NCI-H128 (cell line): Measurements from ENCODE around the gene ADAD2.
"Not testable (repeated sequence)": the region's sequence is repeated elsewhere in the genome, so short reads cannot be mapped to it uniquely, and the experiment has no call there.

Experiments
- DNase-seq: peaks from one replicate; lab custom pipeline; 2025; ENCODE audit not compliant: unreplicated experiment; lab: John Stamatoyannopoulos, UW

Gene ADAD2

GRCh38 chr16:84195201-84196093, 4.5 kb downstream of the ADAD2 start:
- no peak for DNase-seq

DNA sequence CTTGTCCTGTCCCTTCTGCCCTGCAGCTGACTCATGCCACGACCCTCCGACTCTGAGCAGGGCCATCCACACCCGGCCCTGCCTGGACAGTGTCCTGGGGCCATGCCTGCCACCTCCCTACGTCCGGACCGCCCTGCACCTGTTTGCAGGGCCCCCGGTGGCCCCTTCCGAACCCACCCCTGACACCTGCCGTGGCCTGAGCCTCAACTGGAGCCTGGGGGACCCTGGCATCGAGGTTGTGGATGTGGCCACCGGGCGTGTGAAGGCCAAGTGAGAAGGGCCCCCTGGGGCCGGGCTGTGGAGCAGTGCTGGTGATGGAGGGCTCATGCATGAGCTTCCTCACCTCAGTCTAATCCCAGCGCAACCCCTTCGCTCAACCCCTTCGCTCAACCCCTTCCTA, 5.1 kb downstream of the ADAD2 start:
- no peak for DNase-seq

DNA sequence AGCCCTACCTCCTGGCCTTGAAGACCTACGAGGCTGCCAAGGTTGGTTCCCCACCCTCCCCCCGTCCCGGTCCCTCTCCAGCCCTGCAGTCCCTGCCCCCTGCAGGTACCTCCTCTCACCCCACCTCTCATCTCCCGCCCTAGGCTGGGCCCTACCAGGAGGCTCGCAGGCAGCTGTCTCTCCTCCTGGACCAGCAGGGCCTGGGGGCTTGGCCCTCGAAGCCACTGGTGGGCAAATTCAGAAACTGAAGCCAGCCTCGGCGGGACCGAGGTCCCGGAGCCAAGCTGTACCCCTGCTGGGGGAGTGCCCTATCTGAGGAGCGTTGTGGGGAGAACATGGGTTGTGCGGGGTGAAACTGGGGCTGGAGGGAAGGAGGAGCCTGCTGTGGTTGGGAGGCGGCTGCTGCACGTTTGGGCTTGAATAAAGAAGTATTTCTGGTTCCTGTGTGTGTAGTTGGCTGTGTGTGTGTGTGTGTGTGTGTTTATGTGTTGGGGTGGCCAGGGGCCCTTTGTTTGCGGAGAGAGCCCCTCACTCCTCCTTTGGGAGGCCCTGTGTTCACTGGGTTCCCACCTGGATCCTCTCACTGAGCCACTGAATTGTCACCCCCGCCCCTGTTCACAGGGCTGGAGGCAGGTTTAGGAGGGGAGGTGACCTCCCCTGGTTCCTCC, 5.9 kb downstream of the ADAD2 start:
- DNase-seq = no peak

DNA sequence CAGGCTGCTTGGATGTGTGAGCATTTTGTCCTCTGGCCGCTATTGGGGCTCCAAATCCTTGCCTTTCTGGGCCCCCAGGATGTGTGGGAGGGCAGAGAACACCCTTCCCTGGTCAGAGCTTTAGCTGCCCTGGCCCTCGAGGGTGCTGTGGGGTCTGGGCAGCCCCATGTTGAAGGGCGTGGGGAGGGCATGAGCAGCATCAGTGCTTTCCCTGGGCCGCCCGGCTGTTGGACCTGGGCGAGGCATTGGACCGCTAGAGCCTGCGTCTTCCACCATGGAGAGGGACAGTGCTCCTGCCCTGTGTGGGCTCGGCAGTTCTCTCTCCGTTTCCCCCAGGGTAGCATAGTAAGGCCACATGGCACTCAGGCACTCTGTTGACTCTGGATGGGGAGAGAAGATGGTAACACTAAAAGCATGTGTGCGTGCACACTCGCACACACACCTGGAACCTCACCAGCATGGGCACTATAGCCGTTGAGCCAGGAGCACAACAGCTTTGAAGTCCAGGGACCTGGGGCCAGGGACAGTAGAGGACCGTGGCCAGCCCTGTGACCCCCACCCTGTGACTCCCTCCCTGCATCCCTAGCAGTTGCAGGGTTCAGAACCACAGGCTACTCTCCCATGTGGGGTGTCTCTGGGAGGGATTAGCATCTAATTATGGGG, 6.6 kb downstream of the ADAD2 start:
- no peak for DNase-seq

DNA sequence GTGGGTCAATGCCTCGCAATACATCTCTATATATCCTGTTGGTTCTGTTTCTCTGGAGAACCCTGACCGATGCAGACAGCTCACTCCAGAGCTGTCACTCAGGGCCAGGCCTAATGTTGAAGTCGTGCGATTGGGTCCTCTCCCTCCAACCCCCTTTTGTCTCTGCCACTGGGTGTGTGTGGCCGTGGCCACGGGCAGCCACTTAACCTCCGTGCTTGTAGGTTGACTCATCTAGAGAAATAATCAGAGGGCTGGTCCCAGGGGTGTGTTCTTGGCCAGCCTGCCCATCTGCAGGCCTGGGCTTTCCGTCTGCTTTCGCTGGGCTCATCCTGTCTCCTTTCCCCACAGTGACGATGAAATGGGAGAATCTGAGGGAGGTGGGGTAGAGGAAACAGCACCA, 7.4 kb downstream of the ADAD2 start:
- DNase-seq = no peak

- DNase-seq = no peak
Measured at GRCh38 chr16:84199097-84199496, 8.1 kb downstream of the ADAD2 start.

DNA sequence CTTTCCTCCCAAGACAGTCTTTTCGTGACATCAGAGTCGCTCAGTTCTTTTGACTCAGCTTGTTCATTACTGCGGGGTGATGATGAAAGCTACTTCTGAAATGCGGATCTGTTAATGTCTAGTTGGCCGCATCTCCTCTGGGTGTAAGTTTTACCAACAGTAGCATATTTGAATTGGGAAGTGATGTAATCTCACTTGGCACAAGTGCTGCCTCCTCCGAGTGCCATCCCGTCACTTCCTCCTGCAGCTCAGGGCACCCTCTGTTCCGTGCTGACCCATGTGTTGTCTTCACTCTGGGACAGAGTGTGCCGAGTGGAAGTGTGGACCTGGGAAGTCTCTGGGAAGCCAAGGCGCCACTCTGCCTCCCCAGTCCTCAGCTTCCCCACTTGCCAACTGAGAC, 8.9 kb downstream of the ADAD2 start:
- DNase-seq = no peak

GRCh38 chr16:84204551-84204950, 13.6 kb downstream of the ADAD2 start:
- DNase-seq = not testable (repeated sequence)

DNA sequence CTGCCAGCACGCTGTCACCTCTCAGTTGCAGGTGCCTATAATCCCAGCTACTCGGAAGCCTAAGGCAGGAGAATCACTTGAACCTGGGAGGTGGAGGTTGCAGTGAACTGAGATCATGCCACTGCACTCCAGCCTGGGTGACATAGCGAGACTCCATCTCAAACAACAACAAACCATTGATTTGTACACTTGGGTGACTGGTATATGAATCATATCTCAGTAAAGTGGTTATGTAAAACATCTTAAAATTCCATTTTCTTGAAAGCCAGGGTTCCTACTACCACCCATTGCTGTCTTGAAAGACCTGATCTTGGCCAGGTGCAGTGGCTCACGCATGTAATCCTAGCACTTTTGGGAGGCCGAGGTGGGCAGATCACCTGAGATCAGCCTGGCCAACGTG, 14.2 kb downstream of the ADAD2 start:
- not testable (repeated sequence) for DNase-seq

GRCh38 chr16:84205976-84206691, 15.2 kb downstream of the ADAD2 start:
- DNase-seq = no peak

DNA sequence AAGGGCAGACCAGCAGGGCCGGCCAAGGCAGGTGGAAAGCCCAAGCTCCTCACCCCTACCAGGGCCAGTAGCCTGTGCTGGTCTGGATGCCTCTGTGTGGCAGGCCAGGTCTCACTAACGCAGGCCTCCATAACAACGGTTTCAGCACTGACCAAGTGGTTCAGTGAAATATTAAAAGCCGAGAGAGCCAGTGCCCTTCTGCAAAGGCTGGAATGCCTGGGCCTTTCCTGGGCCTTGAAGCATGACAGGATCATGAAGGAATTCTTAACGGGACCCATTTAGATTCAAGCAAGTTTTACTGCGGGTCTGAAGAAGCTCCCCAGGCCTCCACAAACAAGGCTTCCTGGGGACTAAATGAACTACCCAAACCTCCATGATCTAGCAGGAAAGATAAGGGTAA, 16.3 kb downstream of the ADAD2 start:
- DNase-seq = no peak

DNA sequence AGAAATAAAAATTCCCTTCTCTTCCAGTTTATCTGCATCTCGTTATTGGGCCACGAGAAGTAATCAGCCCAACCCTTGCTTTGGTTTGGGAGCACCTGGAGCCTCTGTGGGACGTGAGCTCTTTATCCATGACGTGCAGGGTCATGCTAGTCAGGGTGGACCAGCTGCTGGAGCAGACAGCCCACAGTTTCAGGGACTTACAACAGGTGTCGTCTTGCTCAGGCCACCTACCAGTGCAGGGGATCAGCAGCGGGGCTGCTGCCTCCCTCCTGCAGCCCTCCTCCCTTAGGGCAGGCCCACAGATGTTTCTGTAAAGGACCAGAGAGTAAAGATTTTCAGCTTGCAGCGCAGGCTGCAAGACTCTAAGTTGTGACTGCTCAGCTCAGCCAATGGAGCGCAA, 16.9 kb downstream of the ADAD2 start:
- no peak for DNase-seq

DNA sequence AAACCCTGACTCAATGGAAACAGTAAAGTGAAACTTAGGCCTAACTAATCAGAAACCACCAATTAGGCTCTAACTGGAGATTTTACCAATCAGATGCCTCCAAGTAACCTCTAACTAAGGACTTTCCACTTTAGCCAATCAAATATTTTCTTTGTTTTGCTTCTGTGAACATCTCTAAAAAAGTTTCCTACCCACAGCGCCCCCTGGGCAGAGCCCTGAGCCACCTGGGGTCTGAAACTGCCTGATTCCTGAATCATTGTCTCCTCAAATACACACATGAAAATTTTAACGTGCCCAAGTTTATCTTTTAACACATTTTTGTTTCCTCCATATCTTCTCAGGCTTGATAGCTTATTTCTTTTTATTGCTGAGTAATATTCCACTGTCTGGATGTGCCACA, 19.0 kb downstream of the ADAD2 start:
- DNase-seq = no peak

DNA sequence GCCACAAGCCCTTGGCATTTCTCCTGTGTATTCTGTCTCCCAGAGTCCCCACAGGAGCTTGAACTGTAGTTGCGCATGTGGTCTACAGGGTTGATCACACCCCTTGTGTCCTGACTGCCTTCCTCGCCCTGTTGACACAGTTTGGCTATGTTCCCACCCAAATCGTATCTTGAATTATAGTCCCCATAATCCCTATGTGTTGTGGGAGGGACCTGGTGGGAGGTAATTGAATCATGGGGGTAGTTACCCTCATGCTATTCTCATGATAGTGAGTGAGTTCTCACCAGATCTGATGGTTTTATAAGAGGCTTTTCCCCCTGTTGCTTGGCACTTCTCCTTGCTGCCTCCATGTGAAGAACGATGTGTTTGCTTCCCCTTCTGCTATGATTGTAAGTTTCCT, 21.2 kb downstream of the ADAD2 start:
- no peak for DNase-seq

GRCh38 chr16:84212631-84213030, 21.7 kb downstream of the ADAD2 start:
- no peak for DNase-seq

GRCh38 chr16:84214451-84215066, 23.6 kb downstream of the ADAD2 start:
- DNase-seq = no peak

- no peak for DNase-seq
Measured at GRCh38 chr16:84215531-84215930, 24.6 kb downstream of the ADAD2 start.

- not testable (repeated sequence) for DNase-seq
Measured at GRCh38 chr16:84216144-84216543, 25.2 kb downstream of the ADAD2 start.

- no peak for DNase-seq
Measured at GRCh38 chr16:84218176-84218823, 27.3 kb downstream of the ADAD2 start.

- no peak for DNase-seq
Measured at GRCh38 chr16:84218956-84219355, 28.0 kb downstream of the ADAD2 start.
